SU-DHL-6 (cell line): ENCODE results near the gene GRIK4.

Experiments used
- CTCF ChIP-seq: fragments of 200-600 bp; sonication (generic); IDR thresholded peaks from one replicate; pipeline ENCODE4 v1.5.1; 2017; ENCODE audit warnings: antibody characterized with exemption, mild to moderate bottlenecking, low read length, moderate library complexity; ENCODE audit not compliant: insufficient read depth, poor library complexity, severe bottlenecking
- EZH2phosphoT487 ChIP-seq: fragments of 200-600 bp; sonication (generic), shearing (Covaris generic); conservative IDR thresholded peaks from 2 replicates; pipeline ENCODE4 v1.6.1; 2018; ENCODE audit warnings: mild to moderate bottlenecking, antibody characterized with exemption, low read length, moderate library complexity, mixed read lengths

- TF ChIP-seq CTCF, result no peak
- TF ChIP-seq EZH2phosphoT487, result no peak
Observed at GRCh38 chr11:120548682-120549209, 37.2 kb downstream of the GRIK4 start.
